ENCODE results near the gene PMVK. TPM values are rescaled to one million over a fixed set of nuclear protein-coding genes. Genes with fewer than 3 reads are reported as not detected.

Gene PMVK
- total RNA-seq, 1 experiment from 2014 or later, result 26.8 TPM

DNA sequence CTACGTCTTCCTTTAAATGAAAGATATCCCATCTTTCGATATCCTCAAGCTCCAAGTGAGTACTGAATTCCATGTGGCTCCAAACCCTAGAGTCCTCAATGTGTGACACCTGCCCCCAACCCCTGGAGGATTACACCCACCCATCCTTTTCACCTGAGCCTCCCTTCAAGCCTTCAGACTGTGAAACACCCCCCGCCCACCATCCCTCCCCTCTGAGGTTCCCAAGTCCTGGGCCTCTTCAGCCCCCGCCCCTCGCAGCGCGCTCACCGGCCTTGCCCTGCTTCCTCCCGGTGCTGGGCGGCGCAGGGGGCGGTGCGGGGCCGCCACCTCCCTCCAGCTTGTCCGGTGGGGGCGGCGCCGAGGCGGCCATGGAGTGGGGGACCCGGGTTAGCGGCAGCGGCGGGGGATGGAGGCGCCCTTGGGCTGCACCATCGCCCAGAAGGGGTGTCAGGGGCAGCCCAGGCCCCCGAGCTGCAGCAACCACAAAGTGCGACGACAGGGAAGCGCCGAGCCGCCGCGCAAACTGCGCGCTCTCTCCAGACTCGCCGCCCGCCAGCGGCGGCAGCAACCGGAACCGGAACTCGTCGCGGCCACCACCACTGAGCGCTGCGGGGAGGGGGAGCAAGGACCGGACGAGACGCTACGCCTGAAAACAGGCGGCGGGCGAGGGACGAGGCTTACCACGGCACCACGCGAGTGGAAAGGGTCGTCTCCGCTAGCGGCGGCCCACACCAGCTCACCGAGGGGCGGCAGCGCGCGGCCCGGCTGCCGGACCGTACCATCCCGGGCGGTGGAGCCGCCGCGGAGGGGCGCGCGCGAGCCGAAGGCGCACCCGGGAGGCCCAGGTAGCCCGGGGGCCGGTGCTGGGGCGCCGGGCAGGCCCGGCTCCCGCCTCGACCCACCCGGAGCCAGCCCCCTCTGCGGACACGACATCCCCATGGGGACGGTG, 25.0 kb upstream of the PMVK start, which contains the start of gene PYGO2 (continued):
- TF ChIP-seq, protein P1, sequence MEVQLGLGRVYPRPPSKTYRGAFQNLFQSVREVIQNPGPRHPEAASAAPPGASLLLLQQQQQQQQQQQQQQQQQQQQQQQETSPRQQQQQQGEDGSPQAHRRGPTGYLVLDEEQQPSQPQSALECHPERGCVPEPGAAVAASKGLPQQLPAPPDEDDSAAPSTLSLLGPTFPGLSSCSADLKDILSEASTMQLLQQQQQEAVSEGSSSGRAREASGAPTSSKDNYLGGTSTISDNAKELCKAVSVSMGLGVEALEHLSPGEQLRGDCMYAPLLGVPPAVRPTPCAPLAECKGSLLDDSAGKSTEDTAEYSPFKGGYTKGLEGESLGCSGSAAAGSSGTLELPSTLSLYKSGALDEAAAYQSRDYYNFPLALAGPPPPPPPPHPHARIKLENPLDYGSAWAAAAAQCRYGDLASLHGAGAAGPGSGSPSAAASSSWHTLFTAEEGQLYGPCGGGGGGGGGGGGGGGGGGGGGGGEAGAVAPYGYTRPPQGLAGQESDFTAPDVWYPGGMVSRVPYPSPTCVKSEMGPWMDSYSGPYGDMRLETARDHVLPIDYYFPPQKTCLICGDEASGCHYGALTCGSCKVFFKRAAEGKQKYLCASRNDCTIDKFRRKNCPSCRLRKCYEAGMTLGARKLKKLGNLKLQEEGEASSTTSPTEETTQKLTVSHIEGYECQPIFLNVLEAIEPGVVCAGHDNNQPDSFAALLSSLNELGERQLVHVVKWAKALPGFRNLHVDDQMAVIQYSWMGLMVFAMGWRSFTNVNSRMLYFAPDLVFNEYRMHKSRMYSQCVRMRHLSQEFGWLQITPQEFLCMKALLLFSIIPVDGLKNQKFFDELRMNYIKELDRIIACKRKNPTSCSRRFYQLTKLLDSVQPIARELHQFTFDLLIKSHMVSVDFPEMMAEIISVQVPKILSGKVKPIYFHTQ (CRISPR knock-in tag; IDR thresholded peaks at IDR 0.05), result 0 out of 2 replicates have a peak, but pooled peaks have one; percentile 5
- TF ChIP-seq, protein P2, sequence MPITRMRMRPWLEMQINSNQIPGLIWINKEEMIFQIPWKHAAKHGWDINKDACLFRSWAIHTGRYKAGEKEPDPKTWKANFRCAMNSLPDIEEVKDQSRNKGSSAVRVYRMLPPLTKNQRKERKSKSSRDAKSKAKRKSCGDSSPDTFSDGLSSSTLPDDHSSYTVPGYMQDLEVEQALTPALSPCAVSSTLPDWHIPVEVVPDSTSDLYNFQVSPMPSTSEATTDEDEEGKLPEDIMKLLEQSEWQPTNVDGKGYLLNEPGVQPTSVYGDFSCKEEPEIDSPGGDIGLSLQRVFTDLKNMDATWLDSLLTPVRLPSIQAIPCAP (CRISPR knock-in tag; IDR thresholded peaks at IDR 0.05), result no peak; the same call in 1 of the 2 replicates
- TF ChIP-seq CREM (CRISPR knock-in tag; IDR thresholded peaks at IDR 0.05) (peak; percentile 84; the same call in 1 of the 2 replicates), ZNF138 (CRISPR knock-in tag; conservative IDR thresholded peaks at IDR 0.05) (peak; percentile 79), FOXK1 (CRISPR knock-in tag; IDR thresholded peaks at IDR 0.05) (no peak; the same call in 1 of the 2 replicates), TP53 (CRISPR knock-in tag; IDR thresholded peaks at IDR 0.05) (peak; percentile 47; the same call in 1 of the 2 replicates), MXD4 (CRISPR knock-in tag; IDR thresholded peaks at IDR 0.05; ENCODE audit: borderline replicate concordance) (no peak), ZNF423 (CRISPR knock-in tag; IDR thresholded peaks at IDR 0.05) (no peak)
- TF ChIP-seq, protein P3, sequence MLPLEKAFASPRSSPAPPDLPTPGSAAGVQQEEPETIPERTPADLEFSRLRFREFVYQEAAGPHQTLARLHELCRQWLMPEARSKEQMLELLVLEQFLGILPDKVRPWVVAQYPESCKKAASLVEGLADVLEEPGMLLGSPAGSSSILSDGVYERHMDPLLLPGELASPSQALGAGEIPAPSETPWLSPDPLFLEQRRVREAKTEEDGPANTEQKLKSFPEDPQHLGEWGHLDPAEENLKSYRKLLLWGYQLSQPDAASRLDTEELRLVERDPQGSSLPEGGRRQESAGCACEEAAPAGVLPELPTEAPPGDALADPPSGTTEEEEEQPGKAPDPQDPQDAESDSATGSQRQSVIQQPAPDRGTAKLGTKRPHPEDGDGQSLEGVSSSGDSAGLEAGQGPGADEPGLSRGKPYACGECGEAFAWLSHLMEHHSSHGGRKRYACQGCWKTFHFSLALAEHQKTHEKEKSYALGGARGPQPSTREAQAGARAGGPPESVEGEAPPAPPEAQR (CRISPR knock-in tag; IDR thresholded peaks at IDR 0.05), result no peak
- TF ChIP-seq, protein P4, sequence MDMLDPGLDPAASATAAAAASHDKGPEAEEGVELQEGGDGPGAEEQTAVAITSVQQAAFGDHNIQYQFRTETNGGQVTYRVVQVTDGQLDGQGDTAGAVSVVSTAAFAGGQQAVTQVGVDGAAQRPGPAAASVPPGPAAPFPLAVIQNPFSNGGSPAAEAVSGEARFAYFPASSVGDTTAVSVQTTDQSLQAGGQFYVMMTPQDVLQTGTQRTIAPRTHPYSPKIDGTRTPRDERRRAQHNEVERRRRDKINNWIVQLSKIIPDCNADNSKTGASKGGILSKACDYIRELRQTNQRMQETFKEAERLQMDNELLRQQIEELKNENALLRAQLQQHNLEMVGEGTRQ (CRISPR knock-in tag; IDR thresholded peaks at IDR 0.05), result peak; percentile 37
- TF ChIP-seq, protein P5, sequence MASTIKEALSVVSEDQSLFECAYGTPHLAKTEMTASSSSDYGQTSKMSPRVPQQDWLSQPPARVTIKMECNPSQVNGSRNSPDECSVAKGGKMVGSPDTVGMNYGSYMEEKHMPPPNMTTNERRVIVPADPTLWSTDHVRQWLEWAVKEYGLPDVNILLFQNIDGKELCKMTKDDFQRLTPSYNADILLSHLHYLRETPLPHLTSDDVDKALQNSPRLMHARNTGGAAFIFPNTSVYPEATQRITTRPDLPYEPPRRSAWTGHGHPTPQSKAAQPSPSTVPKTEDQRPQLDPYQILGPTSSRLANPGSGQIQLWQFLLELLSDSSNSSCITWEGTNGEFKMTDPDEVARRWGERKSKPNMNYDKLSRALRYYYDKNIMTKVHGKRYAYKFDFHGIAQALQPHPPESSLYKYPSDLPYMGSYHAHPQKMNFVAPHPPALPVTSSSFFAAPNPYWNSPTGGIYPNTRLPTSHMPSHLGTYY (CRISPR knock-in tag; IDR thresholded peaks at IDR 0.05), result peak; percentile 75
- TF ChIP-seq, protein P6, sequence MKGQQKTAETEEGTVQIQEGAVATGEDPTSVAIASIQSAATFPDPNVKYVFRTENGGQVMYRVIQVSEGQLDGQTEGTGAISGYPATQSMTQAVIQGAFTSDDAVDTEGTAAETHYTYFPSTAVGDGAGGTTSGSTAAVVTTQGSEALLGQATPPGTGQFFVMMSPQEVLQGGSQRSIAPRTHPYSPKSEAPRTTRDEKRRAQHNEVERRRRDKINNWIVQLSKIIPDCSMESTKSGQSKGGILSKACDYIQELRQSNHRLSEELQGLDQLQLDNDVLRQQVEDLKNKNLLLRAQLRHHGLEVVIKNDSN (CRISPR knock-in tag; IDR thresholded peaks at IDR 0.05), result peak; percentile 56
- TF ChIP-seq, protein P7, sequence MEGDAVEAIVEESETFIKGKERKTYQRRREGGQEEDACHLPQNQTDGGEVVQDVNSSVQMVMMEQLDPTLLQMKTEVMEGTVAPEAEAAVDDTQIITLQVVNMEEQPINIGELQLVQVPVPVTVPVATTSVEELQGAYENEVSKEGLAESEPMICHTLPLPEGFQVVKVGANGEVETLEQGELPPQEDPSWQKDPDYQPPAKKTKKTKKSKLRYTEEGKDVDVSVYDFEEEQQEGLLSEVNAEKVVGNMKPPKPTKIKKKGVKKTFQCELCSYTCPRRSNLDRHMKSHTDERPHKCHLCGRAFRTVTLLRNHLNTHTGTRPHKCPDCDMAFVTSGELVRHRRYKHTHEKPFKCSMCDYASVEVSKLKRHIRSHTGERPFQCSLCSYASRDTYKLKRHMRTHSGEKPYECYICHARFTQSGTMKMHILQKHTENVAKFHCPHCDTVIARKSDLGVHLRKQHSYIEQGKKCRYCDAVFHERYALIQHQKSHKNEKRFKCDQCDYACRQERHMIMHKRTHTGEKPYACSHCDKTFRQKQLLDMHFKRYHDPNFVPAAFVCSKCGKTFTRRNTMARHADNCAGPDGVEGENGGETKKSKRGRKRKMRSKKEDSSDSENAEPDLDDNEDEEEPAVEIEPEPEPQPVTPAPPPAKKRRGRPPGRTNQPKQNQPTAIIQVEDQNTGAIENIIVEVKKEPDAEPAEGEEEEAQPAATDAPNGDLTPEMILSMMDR (IDR thresholded peaks at IDR 0.05), result no peak
